Measurements from ENCODE around the gene MAP9.
"Not testable (repeated sequence)": the region's sequence is repeated elsewhere in the genome, so short reads cannot be mapped to it uniquely, and the experiment has no call there.

The MAP9 gene

DNA sequence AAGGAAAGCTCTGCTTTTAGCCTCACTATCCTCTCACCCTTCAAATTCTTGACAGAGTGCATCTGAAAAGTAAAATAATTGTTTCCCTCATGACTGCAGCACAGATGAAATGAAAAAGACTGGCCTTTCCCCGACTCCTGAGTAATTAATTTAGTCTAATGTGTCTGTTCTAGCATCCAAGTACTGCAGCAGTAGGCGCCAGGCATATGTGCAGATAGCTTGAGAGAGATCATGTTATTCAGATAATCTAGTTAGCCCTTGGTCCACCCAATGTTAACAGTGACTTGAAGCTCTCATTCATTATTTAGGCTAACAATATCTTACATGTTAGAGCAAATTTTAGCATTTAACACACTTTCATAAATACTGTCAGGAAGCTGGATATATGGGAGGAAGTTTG, 54.0 kb downstream of the MAP9 start:
- H3K4me3 ChIP-seq (ENCODE audit: low read depth, low read length): no peak overlapping the region
- TF ChIP-seq, protein P1, sequence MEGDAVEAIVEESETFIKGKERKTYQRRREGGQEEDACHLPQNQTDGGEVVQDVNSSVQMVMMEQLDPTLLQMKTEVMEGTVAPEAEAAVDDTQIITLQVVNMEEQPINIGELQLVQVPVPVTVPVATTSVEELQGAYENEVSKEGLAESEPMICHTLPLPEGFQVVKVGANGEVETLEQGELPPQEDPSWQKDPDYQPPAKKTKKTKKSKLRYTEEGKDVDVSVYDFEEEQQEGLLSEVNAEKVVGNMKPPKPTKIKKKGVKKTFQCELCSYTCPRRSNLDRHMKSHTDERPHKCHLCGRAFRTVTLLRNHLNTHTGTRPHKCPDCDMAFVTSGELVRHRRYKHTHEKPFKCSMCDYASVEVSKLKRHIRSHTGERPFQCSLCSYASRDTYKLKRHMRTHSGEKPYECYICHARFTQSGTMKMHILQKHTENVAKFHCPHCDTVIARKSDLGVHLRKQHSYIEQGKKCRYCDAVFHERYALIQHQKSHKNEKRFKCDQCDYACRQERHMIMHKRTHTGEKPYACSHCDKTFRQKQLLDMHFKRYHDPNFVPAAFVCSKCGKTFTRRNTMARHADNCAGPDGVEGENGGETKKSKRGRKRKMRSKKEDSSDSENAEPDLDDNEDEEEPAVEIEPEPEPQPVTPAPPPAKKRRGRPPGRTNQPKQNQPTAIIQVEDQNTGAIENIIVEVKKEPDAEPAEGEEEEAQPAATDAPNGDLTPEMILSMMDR (IDR thresholded peaks at IDR 0.05; ENCODE audit: low read depth, low read length): no peak

DNA sequence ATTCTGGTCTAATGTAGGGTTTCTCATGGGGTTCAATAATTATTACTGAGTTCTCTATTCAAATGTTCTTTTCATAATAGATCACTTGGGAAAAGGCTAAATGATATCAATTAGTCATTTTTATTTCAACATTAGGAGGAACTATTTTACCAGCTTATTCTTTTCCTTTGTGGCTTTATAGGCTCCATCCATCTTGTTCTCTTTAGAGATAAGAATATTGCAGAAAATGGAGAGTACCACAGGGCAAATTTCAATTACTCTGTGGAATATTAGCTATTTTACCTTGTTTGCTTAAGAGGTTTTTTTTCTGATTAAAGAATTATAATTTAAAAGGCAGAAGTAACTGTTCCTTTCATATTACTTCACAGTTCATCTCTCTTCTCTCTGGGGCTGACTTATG, 55.8 kb downstream of the MAP9 start:
- TF ChIP-seq, protein P1 (IDR thresholded peaks at IDR 0.05; ENCODE audit: low read depth, low read length): no peak
- no peak overlapping the region for H3K4me3 ChIP-seq (ENCODE audit: low read depth, low read length)

DNA sequence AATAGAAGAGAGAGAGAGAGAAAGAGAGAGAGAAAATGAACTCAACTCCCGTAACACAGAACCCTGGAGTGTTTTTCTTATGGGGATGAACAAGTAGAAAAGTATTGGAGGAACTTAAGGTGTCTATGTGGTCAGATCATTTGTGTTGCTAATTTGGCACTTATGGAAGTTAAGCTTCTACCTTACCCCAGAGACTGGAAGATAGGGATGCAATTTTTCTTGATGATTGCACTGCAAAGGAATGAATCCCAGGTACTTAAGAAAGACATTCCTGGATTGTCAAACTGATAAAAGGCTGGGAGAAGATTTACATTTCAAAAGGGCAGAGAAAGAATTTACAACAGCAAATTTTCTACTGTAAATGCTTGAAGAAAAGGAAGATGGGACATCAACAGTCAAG, 57.2 kb downstream of the MAP9 start:
- TF ChIP-seq, protein P1 (IDR thresholded peaks at IDR 0.05; ENCODE audit: low read depth, low read length): no peak
- no peak overlapping the region for H3K4me3 ChIP-seq (ENCODE audit: low read depth, low read length)

DNA sequence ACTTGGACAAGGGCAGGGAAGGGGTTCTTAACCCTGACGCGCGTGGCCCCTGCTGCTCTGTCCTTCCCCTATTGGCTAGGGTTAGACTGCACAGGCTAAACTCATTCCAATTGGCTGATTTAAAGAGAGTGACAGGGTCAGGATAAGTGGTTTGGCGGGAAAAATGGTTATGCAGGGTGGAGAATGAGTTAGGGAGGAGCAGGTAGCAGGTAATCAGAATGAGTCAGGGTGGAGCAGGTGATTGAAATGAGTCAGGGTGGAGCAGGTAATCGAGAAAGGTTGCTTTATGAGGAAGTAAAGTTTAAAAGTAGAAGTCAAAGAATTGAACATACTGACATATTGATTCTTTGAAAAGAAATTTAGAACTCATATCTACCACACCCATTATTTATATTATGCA, 64.7 kb downstream of the MAP9 start:
- H3K4me3 ChIP-seq (ENCODE audit: low read depth, low read length): not testable (repeated sequence)

DNA sequence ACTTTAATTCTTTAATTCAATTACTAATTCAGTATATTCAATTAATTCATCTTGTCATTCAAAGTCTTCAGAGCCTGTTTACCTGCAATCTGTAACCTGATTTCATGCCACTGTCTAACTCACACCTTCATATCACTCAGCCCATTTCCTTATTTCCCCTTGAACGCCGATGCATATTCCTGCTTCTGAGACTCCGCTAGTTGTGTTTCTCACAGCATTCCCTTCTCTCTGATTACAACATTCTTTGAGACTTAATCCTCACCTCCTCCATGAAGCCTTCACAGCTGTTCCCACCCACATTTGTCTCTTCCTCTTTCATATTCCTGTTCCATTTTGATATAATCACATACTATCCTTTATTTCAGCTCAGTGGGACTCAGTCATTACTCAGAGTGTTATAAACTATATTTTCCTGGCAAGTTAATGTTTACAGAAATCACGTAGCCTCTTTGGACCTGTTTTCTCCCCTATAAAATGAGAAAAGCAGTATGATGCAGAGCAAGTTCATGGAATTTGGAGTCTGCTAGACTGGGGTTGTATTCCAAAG, 69.0 kb downstream of the MAP9 start:
- TF ChIP-seq, protein P1 (IDR thresholded peaks at IDR 0.05; ENCODE audit: low read depth, low read length): no peak
- no peak overlapping the region for H3K4me3 ChIP-seq (ENCODE audit: low read depth, low read length)

DNA sequence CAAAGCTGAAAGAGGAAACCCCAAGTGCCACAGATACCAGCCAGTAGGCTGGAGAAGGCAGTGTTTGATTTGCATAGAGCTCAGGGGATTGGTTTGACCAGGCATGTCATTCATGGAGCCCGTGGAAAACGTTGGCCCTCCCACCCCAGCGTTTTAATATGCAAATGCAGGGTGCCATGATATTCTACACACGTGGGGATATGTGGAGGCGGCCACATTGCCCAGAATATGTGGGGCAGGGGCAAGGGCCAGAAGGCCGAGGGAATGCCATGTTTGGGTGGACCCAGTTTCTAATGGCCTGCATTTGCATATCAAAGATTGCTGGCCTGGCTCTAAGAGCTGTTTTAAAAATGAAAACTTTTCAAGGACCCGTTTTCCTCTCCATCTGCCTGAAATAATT, 71.1 kb downstream of the MAP9 start:
- H3K4me3 ChIP-seq (ENCODE audit: low read depth, low read length): no peak overlapping the region
- TF ChIP-seq, protein P1 (IDR thresholded peaks at IDR 0.05; ENCODE audit: low read depth, low read length): no peak

DNA sequence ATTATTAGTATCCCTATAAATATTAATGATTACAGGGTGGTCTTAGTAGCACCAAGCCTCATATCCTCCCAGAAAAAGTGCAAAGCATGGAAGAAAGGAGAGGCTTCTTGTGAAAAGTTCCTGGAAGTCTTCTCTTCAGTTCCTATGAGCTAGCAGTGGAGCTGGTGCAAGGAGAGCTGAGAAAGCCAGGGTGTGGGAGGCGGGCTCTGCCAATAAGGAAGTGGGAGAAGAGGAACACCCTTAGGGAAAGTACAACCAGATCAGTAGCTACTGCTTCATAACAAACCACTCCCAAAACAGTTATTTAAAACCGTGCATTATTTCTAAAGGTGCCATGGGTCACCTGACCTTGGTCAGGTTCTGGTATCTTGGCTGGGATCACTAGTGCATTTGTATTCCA, 72.4 kb downstream of the MAP9 start:
- TF ChIP-seq, protein P1 (IDR thresholded peaks at IDR 0.05; ENCODE audit: low read depth, low read length): no peak
- no peak overlapping the region for H3K4me3 ChIP-seq (ENCODE audit: low read depth, low read length)

DNA sequence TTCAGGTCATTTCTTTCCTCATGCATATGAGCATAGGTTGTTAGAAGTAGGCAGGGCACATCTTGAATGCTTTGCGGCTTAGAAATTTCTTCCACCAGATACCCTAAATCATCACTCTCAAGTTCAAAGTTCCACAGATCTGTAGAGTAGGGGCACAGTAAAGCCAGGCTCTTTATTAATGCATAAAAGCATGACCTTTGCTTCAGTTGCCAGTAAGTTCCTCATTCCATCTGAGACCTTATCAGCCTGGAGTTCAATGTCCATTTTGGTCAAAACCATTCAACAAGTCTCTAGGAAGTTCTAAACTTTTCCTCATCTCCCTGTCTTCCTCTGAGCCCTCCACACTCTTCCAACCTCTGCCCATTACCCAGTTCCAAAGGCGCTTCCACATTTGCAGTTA, 77.7 kb downstream of the MAP9 start:
- TF ChIP-seq, protein P1 (IDR thresholded peaks at IDR 0.05; ENCODE audit: low read depth, low read length): no peak
- H3K4me3 ChIP-seq (ENCODE audit: low read depth, low read length): no peak overlapping the region

All from WI38 (cell line).